ENCODE measurements around the gene PRPS1. TPM values are rescaled to one million over a fixed set of nuclear protein-coding genes. Genes with fewer than 3 reads are reported as not detected.
"Not testable (repeated sequence)": the region's sequence is repeated elsewhere in the genome, so short reads cannot be mapped to it uniquely, and the experiment has no call there.

The PRPS1 gene
- total RNA-seq, 6 experiments from 2014 or later, result 23.8 to 38.6 (median 26.0) TPM

- Histone ChIP-seq H3K36me3 (no peaks in the 10 kb centered on the region), H3K27me3 (no peaks in the 10 kb centered on the region), H3K9me3 (no peaks in the 10 kb centered on the region), H3K27ac (peak overlapping the region in 2 of 3 donors; percentile 39 to 63), H3K4me1 (peaks cover 0 to 12% (median 0%) of the 10 kb centered on the region in 4 donors), H3K4me3 (no peak overlapping the region)
- ATAC-seq, result peak; percentile 69 to 76 (median 72)
- peak in 1 of 3 donors; percentile 47 for DNase-seq
- intact Hi-C loops (cut with DNase I), result no loop called here
- WGBS (ENCODE audit: insufficient coverage, low coverage, low lambda C conversion rate, missing lambda C conversion rate), result 30% methylated on average over 4 of the region's 4 CpGs
- TF ChIP-seq, protein P1, sequence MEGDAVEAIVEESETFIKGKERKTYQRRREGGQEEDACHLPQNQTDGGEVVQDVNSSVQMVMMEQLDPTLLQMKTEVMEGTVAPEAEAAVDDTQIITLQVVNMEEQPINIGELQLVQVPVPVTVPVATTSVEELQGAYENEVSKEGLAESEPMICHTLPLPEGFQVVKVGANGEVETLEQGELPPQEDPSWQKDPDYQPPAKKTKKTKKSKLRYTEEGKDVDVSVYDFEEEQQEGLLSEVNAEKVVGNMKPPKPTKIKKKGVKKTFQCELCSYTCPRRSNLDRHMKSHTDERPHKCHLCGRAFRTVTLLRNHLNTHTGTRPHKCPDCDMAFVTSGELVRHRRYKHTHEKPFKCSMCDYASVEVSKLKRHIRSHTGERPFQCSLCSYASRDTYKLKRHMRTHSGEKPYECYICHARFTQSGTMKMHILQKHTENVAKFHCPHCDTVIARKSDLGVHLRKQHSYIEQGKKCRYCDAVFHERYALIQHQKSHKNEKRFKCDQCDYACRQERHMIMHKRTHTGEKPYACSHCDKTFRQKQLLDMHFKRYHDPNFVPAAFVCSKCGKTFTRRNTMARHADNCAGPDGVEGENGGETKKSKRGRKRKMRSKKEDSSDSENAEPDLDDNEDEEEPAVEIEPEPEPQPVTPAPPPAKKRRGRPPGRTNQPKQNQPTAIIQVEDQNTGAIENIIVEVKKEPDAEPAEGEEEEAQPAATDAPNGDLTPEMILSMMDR (IDR thresholded peaks at IDR 0.05), result no peak
- no peak for TF ChIP-seq POLR2A (IDR thresholded peaks at IDR 0.05)
Observed at GRCh38 chrX:107683124-107683895, 55.0 kb downstream of the PRPS1 start.

DNA sequence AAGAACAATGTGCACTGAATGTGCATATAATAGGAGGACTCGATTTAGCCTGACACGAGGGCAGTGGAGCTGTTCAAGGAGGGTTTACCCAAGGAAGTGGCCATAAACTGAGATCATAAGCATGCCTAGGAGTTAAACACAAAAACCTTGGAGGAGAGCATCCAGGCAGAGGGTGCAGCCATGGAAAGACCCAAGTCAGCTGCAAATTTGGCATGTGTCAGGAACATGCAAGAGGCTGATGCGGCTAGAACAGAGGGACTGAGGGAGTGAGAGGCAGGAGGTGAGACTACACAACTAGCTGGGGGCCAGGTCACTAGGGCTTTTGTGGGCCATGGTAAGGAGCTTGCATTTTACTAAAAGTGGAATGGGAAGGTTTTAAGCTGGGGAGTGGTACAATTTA is 55.6 kb downstream of the PRPS1 start:
- ATAC-seq (no peak), DNase-seq (no peak)
- Histone ChIP-seq H3K27me3 (no peaks in the 10 kb centered on the region), H3K27ac (peak overlapping the region in 2 of 3 donors; percentile 39 to 63), H3K4me1 (peaks cover 0 to 12% (median 0%) of the 10 kb centered on the region in 4 donors), H3K9me3 (no peaks in the 10 kb centered on the region), H3K36me3 (no peaks in the 10 kb centered on the region), H3K4me3 (no peak overlapping the region)
- intact Hi-C loops (cut with DNase I), result no loop called here
- no peak for TF ChIP-seq POLR2A (IDR thresholded peaks at IDR 0.05)
- TF ChIP-seq, protein P1 (IDR thresholded peaks at IDR 0.05), result no peak
- 73% methylated on average over 2 of the region's 3 CpGs for WGBS (ENCODE audit: insufficient coverage, low coverage, low lambda C conversion rate, missing lambda C conversion rate)

DNA sequence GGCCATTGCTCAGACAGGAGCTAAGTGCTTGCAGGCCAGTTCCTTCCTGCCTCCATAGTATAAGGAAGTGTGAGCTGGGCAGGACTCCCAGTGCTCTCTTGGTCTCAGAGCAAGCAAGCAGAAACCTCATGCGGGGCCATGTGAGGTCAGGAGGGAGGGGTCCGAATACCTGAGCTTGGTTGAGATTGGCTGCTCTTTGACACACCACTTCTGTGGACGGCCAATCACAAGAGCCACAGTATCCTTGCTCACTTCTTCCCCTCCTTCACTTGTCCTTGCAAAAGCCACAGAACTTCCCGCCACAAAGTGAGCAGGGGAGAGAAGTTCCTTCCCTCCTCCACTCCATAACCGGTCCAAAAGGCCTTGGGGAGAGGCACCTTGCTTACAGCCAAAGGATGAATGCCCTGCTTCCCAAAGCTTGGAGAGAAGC is 56.7 kb downstream of the PRPS1 start:
- H3K4me1 ChIP-seq, result peaks cover 0 to 12% (median 0%) of the 10 kb centered on the region in 4 donors
- intact Hi-C loops (cut with DNase I), result no loop called here
- no peak overlapping the region for H3K27ac ChIP-seq
- peak; percentile 60 to 72 (median 63) for DNase-seq
- peak; percentile 67 to 79 (median 70) for ATAC-seq
- H3K9me3 ChIP-seq, result no peaks in the 10 kb centered on the region
- H3K27me3 ChIP-seq, result no peaks in the 10 kb centered on the region
- 39% methylated on average over 4 of the region's 5 CpGs for WGBS (ENCODE audit: insufficient coverage, low coverage, low lambda C conversion rate, missing lambda C conversion rate)
- H3K36me3 ChIP-seq, result no peaks in the 10 kb centered on the region
- H3K4me3 ChIP-seq, result no peak overlapping the region
- no peak for TF ChIP-seq POLR2A (IDR thresholded peaks at IDR 0.05)
- TF ChIP-seq, protein P1 (IDR thresholded peaks at IDR 0.05), result no peak

- DNase-seq; ATAC-seq; H3K4me3 ChIP-seq; H3K9me3 ChIP-seq; H3K36me3 ChIP-seq; H3K27me3 ChIP-seq; H3K27ac ChIP-seq; intact Hi-C loops (cut with DNase I): not testable (repeated sequence)
- no CpG with 5 or more reads among the region's 9 CpGs for WGBS (ENCODE audit: insufficient coverage, low coverage, low lambda C conversion rate, missing lambda C conversion rate)
- peaks cover 0 to 12% (median 0%) of the 10 kb centered on the region in 4 donors for H3K4me1 ChIP-seq
Observed at GRCh38 chrX:107685586-107685985, 57.3 kb downstream of the PRPS1 start.

DNA sequence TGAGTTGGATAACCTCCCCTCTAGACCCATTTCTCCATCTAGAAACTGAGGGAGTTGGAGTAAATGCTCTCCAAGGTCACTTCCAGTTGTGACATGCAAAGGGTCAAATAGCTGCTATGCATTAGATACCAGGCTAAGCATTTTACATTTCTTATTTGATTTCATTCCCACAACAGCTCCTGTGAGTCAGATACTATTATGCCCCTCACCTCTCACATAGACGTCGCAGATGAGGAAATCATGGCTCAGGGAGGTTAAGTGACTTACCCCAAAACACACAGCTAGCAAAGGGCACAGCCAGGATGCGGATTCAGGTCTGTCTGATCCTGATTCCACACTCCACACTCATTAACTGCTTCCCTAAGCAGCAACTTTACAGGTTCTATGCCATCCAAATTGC is 57.7 kb downstream of the PRPS1 start:
- no peak overlapping the region for H3K27ac ChIP-seq
- 64% methylated on average over 3 of the region's 3 CpGs for WGBS (ENCODE audit: insufficient coverage, low coverage, low lambda C conversion rate, missing lambda C conversion rate)

More for the DNA sequence above, 57.7 kb downstream of the PRPS1 start:
- Histone ChIP-seq H3K36me3 (no peaks in the 10 kb centered on the region), H3K4me3 (no peak overlapping the region), H3K4me1 (peaks cover 0 to 12% (median 0%) of the 10 kb centered on the region in 4 donors), H3K27me3 (no peaks in the 10 kb centered on the region), H3K9me3 (no peaks in the 10 kb centered on the region)
- ATAC-seq (no peak), DNase-seq (no peak)
- no peak for TF ChIP-seq POLR2A (IDR thresholded peaks at IDR 0.05)
- TF ChIP-seq, protein P1 (IDR thresholded peaks at IDR 0.05), result no peak
- intact Hi-C loops (cut with DNase I), result no loop called here

Measured in right lobe of liver (tissue), 6 donors.